GM18498 (cell line): Measurements from ENCODE around the gene HAPSTR1.

ENCODE experiments used
- ATAC-seq: cut with Tn5 transposase; IDR thresholded peaks from one replicate; pipeline ENCODE4 v1.9.1; 2021; ENCODE audit warnings: mild to moderate bottlenecking, moderate library complexity; ENCODE audit not compliant: unreplicated experiment

HAPSTR1 gene

GRCh38 chr16:9095656-9096397, 4.4 kb downstream of the HAPSTR1 start:
- no peak for ATAC-seq

- no peak for ATAC-seq
Measured at GRCh38 chr16:9096416-9096952, 5.0 kb downstream of the HAPSTR1 start.

GRCh38 chr16:9097266-9098219, 6.1 kb downstream of the HAPSTR1 start:
- ATAC-seq, result no peak

- no peak for ATAC-seq
Measured at GRCh38 chr16:9098377-9099090, 7.1 kb downstream of the HAPSTR1 start.

DNA sequence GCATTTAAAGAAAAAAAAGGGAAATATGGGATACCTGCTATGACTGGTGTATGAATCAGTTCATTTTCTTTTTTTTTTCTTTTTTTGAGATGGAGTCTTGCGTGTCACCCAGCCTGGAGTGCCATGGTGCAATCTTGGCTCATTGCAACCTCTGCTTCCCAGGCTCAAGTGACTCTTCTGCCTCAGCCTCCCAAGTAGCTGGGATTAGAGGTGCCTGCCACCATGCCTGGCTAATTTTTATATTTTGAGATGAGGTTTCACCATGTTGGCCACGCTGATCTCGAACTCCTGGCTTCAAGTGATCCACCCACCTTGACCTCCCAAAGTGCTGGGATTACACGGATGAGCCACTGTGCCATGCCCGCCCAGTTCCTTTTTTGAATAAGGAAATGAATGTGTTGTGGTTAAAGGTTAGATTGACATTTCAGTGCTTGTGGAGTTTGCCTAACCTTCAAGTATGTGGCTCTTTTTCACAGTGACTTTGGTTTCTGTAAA, 7.7 kb downstream of the HAPSTR1 start:
- no peak for ATAC-seq

GRCh38 chr16:9102379-9102778, 10.9 kb downstream of the HAPSTR1 start:
- ATAC-seq, result no peak

DNA sequence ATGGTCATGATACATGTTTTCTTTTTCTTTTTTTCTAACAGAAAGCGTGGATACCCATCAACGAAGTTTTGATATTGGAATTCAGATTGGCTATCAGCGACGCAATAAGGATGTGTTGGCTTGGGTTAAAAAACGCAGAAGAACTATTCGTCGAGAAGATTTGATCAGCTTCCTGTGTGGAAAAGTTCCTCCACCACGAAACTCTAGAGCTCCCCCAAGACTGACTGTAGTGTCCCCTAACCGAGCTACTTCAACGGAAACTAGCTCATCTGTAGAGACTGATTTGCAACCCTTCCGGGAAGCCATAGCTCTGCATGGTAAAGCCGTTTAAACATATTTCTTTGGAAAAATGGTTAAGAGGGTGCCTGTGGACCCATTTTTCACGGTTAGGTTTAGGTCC, 11.5 kb downstream of the HAPSTR1 start:
- ATAC-seq, result no peak

DNA sequence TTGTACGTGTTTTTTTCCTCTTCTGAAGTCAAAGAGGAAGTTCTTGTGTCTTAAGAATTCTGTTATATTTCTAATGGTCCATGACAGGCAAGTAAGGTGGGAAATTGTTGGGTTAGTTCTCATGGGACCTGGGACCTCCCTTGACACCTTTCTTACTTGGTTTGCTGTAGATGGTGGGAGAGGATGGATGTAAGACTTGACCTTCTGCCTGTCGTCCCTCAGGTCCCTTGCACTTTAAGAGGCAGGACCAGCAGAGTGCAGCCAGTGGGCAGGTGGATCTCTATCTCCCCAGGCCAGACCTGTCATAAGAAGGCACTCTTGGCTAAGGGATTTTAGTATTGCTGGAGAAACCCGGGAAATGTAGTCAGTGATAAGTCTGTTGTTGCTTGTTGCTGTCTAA, 12.1 kb downstream of the HAPSTR1 start:
- ATAC-seq, result no peak

DNA sequence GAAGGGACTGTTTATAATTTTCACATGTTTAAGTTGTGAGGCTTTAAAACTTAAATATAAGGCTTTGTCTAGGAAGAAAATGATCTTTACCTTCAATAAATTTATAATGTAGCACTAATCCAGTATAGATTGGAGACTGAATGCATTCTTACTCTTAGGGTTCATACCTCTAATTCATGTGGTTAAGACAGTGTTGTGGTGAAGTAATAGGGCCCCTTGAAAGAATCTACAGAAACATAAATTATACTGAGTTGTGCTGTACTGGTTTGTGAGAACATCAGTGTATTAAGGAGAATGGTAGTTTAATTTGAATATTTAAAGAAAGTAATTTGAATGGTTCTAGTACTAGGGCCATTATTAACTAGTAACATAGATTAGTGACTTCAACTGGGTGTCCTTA, 13.7 kb downstream of the HAPSTR1 start:
- no peak for ATAC-seq

DNA sequence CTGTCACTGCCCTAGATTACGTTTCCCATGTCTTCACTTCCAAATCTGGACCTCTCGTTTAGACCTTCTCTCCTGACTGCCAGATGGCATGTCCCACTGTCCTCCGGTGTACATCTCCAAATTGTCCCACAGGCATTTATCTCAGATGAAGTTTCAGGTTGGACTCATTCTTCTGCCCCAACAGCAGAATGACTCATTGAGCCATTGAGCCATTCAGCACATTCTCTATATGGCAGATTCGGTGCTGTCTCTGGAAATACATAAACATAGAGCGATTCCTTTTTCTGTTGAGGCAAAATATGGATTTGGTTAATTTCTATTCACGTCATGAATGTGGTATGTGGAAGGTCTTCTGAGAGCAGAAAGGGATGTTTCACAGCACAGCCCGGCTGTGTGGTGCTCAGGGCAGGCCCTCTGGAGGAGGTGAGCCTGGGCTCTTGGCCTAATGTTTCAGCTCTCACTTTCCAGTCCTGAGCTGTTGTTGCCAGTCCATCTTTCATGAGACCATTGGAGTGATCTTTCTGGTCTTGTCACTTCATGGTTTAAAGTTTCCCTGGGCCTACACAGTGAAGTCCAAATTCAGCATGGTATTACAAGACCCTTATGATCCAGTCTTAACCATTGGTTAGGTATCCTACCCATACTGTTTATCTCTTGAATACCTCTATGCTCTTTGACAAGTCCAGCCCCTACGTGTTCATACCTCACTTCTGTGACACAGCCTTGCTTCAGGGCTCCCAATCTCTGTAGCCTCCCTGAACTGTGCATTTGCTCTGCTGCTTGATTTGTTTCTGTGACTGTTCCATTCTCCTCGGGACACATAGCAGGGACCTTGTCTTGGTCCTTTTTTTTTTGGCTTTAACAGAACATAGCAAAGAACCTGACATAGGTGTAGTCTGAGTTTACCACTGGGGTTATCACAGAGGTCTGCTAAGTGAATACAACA, 15.9 kb downstream of the HAPSTR1 start:
- no peak for ATAC-seq

GRCh38 chr16:9109255-9109654, 17.8 kb downstream of the HAPSTR1 start:
- ATAC-seq, result no peak

- ATAC-seq, result no peak
Measured at GRCh38 chr16:9112166-9112843, 20.9 kb downstream of the HAPSTR1 start.

GRCh38 chr16:9112844-9113186, 21.4 kb downstream of the HAPSTR1 start:
- no peak for ATAC-seq

- ATAC-seq, result no peak
Measured at GRCh38 chr16:9113707-9114106, 22.3 kb downstream of the HAPSTR1 start.

- ATAC-seq, result no peak
Measured at GRCh38 chr16:9114112-9114511, 22.7 kb downstream of the HAPSTR1 start.

- no peak for ATAC-seq
Measured at GRCh38 chr16:9114842-9115241, 23.4 kb downstream of the HAPSTR1 start.

DNA sequence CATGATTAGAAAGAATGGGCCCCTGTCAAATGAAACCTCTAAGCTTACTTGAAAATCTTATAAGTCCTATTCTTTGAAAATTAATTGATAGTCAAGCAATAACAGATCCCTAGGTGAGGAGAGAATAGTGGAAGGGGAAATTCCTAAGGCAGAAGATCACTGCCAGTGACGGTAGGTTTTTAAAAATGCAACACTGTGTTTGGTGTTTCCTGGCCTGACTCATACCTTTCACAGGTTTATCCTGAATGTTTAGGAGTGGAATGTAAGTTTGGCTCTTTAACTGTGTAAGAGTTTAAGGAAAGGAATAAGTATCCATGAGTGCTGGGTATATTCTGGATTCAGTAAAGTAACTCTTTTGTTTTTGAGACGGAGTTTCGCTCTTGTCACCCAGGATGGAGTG, 23.8 kb downstream of the HAPSTR1 start:
- ATAC-seq, result no peak

DNA sequence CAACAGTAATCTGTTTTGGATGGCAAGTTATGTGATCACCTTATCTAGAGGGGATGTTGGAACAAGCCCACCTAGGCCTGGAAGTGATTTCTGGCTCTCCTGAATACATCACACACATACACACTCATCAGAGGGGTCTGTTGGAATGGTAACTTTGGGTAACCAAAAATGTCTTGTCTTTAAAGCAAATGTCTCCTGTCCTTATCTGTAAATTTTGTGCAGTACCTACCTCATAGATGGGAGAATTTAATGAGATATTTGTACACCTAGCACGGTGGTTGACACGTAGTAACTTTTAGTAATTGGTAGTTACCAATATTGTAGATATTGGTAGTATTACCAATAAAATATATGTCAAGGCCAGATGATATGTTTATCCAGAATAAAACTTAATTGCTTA, 24.7 kb downstream of the HAPSTR1 start:
- ATAC-seq, result no peak

DNA sequence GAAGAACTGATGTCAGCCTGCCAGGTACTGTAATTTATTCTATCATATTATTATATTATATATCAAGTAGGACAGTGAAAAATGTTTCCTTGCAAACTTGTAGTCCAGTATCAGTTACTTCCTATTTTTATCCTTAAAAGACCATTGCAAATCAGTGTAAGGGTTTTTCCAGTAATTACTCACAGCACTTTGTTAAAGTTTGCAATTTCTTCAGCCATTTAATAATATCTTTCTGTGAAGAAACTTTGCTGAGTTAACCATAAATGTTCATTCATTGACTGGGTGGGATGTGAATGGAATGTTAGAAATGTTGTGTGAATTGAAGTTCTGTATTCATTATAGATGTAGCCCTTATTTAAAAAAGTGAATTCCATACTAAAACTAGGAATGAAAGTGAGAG, 26.7 kb downstream of the HAPSTR1 start:
- no peak for ATAC-seq
